PC-3 (cell line): ENCODE data around the gene PODN. TPM values are rescaled to one million over a fixed set of nuclear protein-coding genes. Genes with fewer than 3 reads are reported as not detected.
A peak's percentile ranks its signal among the peaks of the same experiment; 100 is the strongest.

Source experiments
- ATAC-seq: fragments of 200-7000 bp; cut with Tn5 transposase; 2 replicates; pipeline ENCODE4 v1.9.1; 2020; ENCODE audit warnings: mild to moderate bottlenecking, moderate library complexity
- BruUV-seq: library from RNA; stranded (reverse); fragments of 400-500 nt; replicated peaks from 2 replicates; lab custom pipeline; 2021; lab: Mats Ljungman, UMichigan
- CTCF ChIA-PET: fragments of 300-600 bp; sonication (Branson Sonifier 250); formaldehyde crosslinking; loops from one replicate; lab custom pipeline; 2022; ENCODE audit warnings: antibody characterized with exemption; lab: Charles Lee
- POLR2A ChIA-PET: fragments of 300-600 bp; sonication (Branson Sonifier 250); formaldehyde crosslinking; loops from one replicate; lab custom pipeline; 2022; ENCODE audit warnings: antibody characterized with exemption; ENCODE audit not compliant: unreplicated experiment; lab: Charles Lee
- DNase-seq: peaks from one replicate; pipeline ENCODE4 v3.0.0-alpha.2; 2015
- H2AFZ ChIP-seq: fragments of 300-600 bp; sonication (generic); 2 replicates; pipeline ENCODE4 v1.6.0; 2016; ENCODE audit warnings: antibody characterized with exemption, low read length
- H3F3A ChIP-seq: fragments of 300-600 bp; sonication (generic); one replicate; pipeline ENCODE4 v1.6.0; 2017; ENCODE audit warnings: antibody characterized with exemption, low read length, control low read depth, mild to moderate bottlenecking; ENCODE audit not compliant: unreplicated experiment
- H3K27ac ChIP-seq: fragments of 300-600 bp; sonication (generic); 2 replicates; pipeline ENCODE4 v1.5.1; 2016; ENCODE audit warnings: mild to moderate bottlenecking, low read length
- H3K27me3 ChIP-seq: fragments of 300-600 bp; sonication (generic); 2 replicates; pipeline ENCODE4 v1.6.1; 2016; ENCODE audit warnings: low read length, mixed read lengths
- H3K36me3 ChIP-seq: fragments of 300-600 bp; sonication (generic); 2 replicates; pipeline ENCODE4 v1.6.1; 2016; ENCODE audit warnings: low read depth, mixed run types, low read length, mixed read lengths
- H3K4me1 ChIP-seq: fragments of 300-600 bp; sonication (generic); 2 replicates; pipeline ENCODE4 v1.5.1; 2016; ENCODE audit warnings: low read length; ENCODE audit not compliant: insufficient read depth
- H3K4me2 ChIP-seq: fragments of 300-600 bp; sonication (generic); 2 replicates; pipeline ENCODE4 v1.6.0; 2016; ENCODE audit warnings: low read length
- H3K4me3 ChIP-seq: fragments of 300-600 bp; sonication (generic); 2 replicates; pipeline ENCODE4 v1.5.1; 2016; ENCODE audit warnings: mild to moderate bottlenecking, low read length, mixed read lengths
- H3K79me2 ChIP-seq: fragments of 300-600 bp; sonication (generic); 2 replicates; pipeline ENCODE4 v1.6.1; 2017; ENCODE audit warnings: low read length, mixed read lengths
- H3K9ac ChIP-seq: fragments of 300-600 bp; sonication (generic); 2 replicates; pipeline ENCODE4 v1.6.0; 2016; ENCODE audit warnings: mild to moderate bottlenecking, low read length
- H3K9me2 ChIP-seq: fragments of 300-600 bp; sonication (generic); replicated peaks from 2 replicates; pipeline ENCODE4 v1.6.1; 2016; ENCODE audit warnings: mixed run types, low read length, mixed read lengths
- H3K9me3 ChIP-seq: fragments of 300-600 bp; sonication (generic); 2 replicates; pipeline ENCODE4 v1.6.1; 2016; ENCODE audit warnings: low read length, mixed read lengths
- H4K20me1 ChIP-seq: fragments of 300-600 bp; sonication (generic); 2 replicates; pipeline ENCODE4 v1.6.1; 2016; ENCODE audit warnings: low read length, mixed read lengths
- CTCF ChIP-seq: fragments of 300-600 bp; sonication (generic); conservative IDR thresholded peaks from 2 replicates; pipeline ENCODE4 v1.5.1; 2017; ENCODE audit warnings: antibody characterized with exemption, low read depth, mild to moderate bottlenecking, low read length
- EZH2 ChIP-seq: fragments of 300-600 bp; sonication (generic); IDR thresholded peaks from one replicate; pipeline ENCODE4 v1.6.1; 2017; ENCODE audit warnings: antibody characterized with exemption, mild to moderate bottlenecking, low read length; ENCODE audit not compliant: unreplicated experiment
- EZH2phosphoT487 ChIP-seq: fragments of 300-600 bp; sonication (generic); IDR thresholded peaks from 2 replicates; pipeline ENCODE4 v1.6.1; 2018; ENCODE audit warnings: mild to moderate bottlenecking, antibody characterized with exemption, low read length, borderline replicate concordance
- intact Hi-C: fragments of 100-400 bp; cut with micrococcal nuclease; formaldehyde crosslinking; loops from 2 replicates; pipeline ENCODE4 v1.9.0; 2023
- total RNA-seq: library from RNA; depleted of rRNA; stranded (reverse); fragments of >200 nt; gene quantifications from 2 replicates; pipeline ENCODE4 v1.2.3, GENCODE V29; 2014

The PODN gene
- total RNA-seq, 1 experiment from 2014 or later: not detected

- Histone ChIP-seq H3K4me2 (no peak overlapping the region), H3K36me3 (no peaks in the 10 kb centered on the region), H3K9me2 (no peaks in the 10 kb centered on the region), H3K27ac (no peak overlapping the region), H3K9me3 (no peaks in the 10 kb centered on the region), H3K4me3 (no peak overlapping the region), H3K27me3 (no peaks in the 10 kb centered on the region), H2AFZ (no peak overlapping the region), H4K20me1 (no peaks in the 10 kb centered on the region), H3K79me2 (no peaks in the 10 kb centered on the region), H3K4me1 (peaks cover 11% of the 10 kb centered on the region), H3K9ac (no peak overlapping the region), H3F3A (no peaks in the 10 kb centered on the region)
- DNase-seq (no peak), ATAC-seq (no peak)
- no TSS peak for BruUV-seq
- CTCF ChIA-PET: no interaction called here
- no peak for TF ChIP-seq EZH2
- POLR2A ChIA-PET: no interaction called here
- intact Hi-C loops: no loop called here
These were observed 58.6 kb downstream of the PODN start for GRCh38 chr1:53120659-53121058.

DNA sequence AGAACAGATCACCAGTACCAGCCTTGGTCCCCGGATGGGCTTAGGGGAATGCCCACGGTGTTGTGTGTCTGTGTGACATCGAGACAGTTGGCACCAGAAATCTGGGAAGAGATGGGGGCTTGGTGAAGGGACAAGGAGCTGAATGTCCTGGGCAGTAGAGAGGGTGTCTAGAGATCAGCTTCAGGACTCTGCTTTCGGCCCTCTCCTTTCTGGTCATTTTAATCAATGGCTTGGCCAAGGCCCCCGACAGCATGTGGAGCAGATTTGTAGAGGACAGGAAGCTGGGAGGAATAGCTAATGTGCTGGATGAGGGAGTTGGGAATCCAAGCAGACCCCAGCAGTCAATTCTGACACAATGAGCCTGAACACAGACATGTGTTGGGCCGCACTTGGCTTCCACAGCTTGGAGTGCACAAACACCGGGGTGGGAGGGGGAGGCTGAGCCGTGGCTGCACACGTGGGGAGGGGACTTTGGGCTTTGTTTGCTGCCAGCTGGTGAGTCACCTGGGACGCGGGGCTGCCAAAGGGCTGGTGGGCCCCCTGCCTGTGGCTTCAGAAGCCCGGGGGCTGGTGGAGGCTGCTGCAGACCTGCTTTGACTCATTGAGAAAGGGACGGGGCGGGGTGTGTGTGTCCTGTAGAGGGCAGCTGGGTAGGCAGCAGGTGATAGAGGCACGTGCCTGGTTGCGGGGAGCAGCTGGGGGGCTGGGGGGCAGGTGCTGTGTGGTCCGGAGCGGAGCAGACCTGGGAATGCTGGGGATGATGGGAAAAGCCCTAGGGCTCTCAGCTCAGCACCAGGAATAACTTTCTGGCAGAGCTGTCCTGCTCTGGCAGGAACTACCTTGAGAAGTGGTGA is 59.5 kb downstream of the PODN start:
- POLR2A ChIA-PET: no interaction called here
- CTCF ChIA-PET: no interaction called here
- Histone ChIP-seq H3K36me3 (no peaks in the 10 kb centered on the region), H3K4me1 (peaks cover 11% of the 10 kb centered on the region), H3F3A (no peaks in the 10 kb centered on the region), H3K9me3 (no peaks in the 10 kb centered on the region), H4K20me1 (no peaks in the 10 kb centered on the region), H3K4me3 (no peak overlapping the region), H3K79me2 (no peaks in the 10 kb centered on the region), H3K27ac (no peak overlapping the region), H3K9me2 (no peaks in the 10 kb centered on the region), H3K27me3 (no peaks in the 10 kb centered on the region), H3K9ac (no peak overlapping the region), H2AFZ (0 out of 2 replicates have a peak overlapping the region, but pooled peaks have one; percentile 34), H3K4me2 (no peak overlapping the region)
- BruUV-seq: no TSS peak
- ATAC-seq (no peak), DNase-seq (peak; percentile 42)
- TF ChIP-seq EZH2phosphoT487 (no peak), EZH2 (no peak), CTCF (no peak)
- intact Hi-C loops: no loop called here

GRCh38 chr1:53122201-53122885 is 60.3 kb downstream of the PODN start:
- ChIA-PET POLR2A (no interaction called here), CTCF (no interaction called here)
- Histone ChIP-seq H4K20me1 (no peaks in the 10 kb centered on the region), H3K36me3 (no peaks in the 10 kb centered on the region), H3K27me3 (no peaks in the 10 kb centered on the region), H3K9ac (no peak overlapping the region), H3K79me2 (no peaks in the 10 kb centered on the region), H2AFZ (no peak overlapping the region), H3K27ac (no peak overlapping the region), H3K4me2 (no peak overlapping the region), H3K9me2 (no peaks in the 10 kb centered on the region), H3K9me3 (no peaks in the 10 kb centered on the region), H3K4me1 (peaks cover 11% of the 10 kb centered on the region), H3K4me3 (no peak overlapping the region), H3F3A (no peaks in the 10 kb centered on the region)
- DNase-seq (no peak), ATAC-seq (no peak)
- intact Hi-C loops: no loop called here
- BruUV-seq: no TSS peak
- TF ChIP-seq EZH2 (no peak), CTCF (no peak), EZH2phosphoT487 (no peak)
